Germinal center (tissue), 1 donor: Measurements from ENCODE around the gene IKZF3.
"Not testable (repeated sequence)": the region's sequence is repeated elsewhere in the genome, so short reads cannot be mapped to it uniquely, and the experiment has no call there.

ENCODE experiments used
- DNase-seq: peaks from one replicate; pipeline ENCODE4 v3.0.0; 2012; ENCODE audit warnings: mixed read lengths, low spot score

IKZF3 gene

DNA sequence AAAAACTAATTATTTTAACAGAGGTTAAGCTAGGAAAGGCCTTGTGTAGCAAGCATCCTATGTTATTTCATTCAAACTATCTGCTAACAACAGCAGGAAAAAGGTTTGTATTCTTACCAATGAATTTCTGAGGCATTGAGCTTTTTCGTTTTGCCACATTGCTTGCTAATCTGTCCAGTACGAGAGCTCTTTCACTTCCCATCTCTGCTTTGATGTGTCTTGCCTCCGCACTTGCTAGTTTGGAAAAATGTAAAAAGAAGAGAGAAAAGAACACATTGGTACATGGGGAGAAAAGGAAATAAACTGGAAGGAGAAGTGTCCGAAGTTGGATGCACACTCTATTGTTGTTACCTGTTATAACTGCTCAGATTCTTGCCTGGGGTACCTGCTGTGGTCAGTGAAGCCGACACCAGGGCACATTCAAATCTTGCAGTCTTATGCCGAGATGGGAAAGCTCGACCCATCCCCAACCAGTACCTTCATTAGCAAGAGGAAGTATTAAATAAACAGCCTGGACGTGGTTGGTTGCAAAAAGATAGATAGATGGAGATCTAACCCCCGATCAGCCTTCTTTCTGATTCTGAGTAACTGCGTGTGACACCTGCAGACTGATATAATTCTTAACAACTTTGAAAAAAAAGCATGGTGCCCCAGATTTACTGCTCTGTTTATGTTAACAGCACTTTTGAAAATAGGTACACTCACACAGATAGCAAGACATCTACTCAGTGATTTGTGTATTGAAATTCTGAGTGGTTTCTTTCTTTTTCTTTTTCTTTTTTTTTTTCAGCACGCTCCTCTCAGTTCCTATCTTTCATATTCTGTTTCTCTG lies 86.4 kb downstream of the IKZF3 start:
- DNase-seq = no peak

DNA sequence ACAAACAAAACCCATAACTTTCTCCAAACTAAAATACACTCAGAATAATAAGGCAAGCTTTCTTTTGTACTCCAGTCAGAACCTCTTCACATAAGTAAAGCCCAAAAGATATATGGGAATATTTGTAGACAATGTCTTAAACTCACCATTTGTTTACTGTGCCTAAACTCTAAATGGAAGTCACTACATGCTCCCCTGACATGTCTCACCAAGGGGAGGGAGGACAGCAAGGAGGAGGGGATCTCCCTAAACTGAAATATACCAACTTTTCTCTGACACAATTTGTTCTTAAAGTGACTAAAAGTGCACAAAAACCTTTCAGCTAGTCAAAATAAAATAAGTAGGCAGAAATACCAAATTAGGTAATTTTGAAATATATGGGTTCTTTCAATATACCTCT lies 87.9 kb downstream of the IKZF3 start:
- DNase-seq = no peak

DNA sequence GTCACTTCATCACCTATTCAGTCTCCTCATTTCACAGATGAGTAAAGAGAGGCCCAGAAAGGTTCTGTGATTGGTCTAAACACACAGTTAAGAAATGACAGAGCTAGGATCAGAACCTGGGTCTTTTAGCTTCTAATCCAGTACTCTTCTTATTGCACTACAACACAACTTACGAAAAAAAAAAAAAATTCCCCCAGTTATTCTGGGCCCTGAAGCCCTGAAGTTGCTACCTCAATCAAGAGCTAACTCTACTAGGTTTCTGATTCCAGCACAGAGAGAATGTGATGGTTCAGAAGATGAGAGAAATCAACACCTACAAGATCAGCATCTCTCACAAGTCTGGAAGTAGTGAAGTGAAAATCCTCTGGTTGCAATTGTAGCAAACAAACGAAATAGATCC lies 89.1 kb downstream of the IKZF3 start:
- no peak for DNase-seq

DNA sequence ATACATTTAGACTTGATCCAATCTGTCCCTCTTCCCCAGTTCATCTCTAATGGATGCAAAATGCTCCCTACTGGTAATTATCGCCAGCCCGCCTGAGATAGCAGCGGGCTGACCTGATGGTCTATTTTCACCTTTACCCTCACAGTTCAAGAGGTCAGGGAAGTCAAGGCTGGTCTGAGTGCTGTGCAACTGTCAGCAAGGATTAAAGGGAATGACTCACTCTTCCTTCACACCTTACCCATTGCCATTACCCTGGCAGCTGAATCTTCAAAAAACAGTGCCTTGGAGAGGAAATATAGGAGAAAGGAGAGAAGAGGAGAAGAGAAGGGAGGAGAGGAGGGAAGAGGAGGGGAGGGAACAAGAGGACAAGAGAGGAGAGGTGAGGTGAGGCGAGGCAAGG lies 90.1 kb downstream of the IKZF3 start:
- DNase-seq = no peak

DNA sequence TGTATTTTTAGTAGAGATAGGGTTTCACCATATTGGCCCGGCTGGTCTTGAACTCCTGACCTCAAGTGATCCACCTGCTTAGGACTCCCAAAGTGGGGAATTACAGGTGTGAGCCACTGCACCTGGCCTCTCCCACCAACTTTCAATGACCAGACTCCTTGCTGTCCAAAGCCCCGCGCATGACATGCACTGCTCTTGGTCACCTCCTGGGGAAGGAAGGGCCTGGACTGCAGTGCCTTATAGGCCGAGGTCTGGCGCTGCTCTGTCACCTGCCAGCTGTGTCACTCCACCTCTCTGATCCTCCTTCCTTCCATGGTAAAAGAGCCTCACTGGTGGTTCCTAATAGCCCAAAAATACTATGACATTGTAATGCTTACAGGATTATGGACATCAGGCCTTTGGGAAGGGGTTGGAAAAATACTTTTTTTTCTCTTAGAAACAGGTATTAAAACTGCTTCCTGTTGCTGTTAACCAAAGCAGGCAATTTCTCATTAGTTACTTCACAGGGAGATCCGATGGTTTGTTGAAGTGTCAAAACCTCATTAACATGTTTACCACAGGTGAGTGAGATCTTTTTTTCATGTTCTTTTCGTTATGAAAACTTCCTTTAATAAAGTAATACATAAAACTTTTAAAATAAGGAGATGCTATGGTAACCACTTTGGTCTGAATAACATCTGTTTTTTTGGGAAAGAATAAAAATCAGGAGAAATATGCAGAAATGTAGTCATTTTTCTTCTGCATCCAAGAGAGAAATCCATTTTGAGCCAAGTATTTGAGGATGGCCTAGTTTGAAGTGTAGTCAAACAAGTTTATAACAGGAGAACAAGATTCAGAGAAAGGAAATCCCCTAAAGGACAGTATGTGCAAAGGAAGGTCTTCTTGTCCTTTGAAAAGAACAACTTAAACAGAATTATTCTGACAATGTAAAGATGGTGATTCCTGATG lies 90.9 kb downstream of the IKZF3 start:
- DNase-seq = no peak

DNA sequence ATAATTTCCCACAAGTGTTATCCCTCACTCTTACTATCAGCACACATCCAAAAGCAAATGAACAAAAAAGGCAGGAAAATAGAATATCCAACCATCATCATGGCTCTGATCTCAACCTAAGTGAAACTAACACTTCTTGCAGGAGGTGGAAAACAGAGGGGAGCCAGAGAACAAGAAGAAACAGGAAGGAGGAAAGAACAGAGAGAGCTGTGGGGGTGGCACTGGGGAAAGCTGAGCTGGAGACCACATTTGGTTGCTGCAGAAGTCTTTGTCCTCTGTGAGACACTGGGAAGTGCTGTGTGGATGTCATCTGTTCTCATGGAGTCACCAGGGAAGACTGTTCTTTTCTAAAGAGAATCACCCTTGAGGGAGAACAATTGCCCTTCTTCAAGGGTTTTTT lies 91.7 kb downstream of the IKZF3 start:
- DNase-seq = no peak

DNA sequence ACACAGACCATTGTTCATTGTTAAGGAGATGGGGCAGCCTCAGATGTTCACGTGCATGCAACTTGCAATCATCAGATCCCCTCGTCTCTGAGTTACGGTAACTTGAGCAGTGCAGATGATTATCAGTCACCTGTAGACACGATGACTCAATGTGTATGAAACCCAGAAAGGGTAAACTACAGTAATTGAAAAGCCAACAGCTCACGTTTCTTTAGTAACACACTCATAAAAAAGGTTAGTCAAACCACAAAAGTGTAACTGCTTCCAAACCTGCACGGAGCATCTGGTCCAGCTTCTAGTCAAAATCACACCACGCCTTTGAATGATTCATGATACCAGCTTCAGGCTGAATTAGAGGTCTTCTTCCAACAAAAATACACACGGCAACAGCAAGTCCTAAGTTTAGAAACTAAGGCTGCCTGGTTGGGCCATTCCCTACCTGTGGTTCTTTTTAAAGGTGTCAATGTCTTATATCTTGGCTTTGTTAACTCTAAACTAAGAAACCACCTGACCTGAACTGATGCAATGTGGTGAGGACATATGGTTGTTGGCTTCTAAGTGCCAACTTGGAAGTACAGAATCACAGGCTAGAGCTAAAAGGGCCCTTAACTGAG lies 94.0 kb downstream of the IKZF3 start:
- DNase-seq = no peak

DNA sequence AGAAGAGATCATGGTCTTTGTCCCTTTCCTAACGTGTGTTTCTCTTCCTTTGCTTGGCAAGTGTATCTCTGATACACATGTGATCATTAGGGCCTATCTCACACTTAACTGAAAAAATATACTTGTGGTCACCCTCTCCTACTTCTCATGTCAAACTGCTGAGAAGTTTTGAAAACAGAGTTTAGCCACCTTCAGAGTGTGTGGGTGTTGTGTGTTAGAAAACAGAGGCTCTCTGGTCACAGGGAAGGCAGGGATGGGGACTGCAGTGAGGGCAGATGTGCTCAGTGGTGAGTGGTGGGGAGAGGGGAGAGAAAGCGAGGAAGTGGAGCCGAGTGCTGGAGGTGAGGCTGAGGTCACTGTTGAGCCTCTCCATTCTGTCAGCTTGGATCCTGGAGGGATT lies 97.0 kb downstream of the IKZF3 start:
- DNase-seq = no peak

DNA sequence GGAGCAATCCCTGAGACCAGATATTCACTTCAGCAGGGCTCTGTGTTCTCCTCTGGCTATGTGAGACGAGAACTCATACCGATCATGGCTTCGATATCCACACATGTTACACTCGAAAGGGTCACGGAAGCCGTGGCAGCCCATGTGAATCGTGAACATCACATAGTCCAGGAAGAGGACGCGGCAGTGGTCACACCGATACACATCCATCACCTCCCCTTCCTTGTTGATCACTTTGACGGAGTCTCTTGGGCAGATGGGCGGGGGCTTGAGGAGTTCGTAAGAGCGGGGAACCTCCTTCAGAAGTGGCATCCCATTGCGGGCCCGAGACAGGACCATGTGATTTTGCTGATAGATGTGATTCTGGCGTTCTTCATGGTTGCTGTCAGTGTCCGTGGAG lies 98.3 kb downstream of the IKZF3 start:
- no peak for DNase-seq

DNA sequence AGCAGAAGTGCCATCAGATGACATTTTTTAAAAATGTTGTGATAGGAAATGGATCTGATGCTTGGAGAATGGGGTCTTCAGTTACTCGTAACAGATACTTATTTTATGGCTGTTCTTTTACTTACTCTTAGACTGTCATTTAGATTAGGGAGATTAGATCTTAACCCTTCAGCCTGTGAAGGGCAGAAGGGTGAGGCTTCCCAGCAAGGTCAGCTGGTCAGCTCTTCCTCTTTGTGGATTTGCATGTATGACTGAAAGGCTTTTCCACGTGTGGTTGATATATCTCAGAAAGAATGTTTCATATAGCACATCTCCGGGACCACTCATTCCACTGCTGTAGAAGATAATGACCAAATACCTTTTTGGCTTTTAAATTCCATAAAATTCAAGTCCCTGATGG lies 98.9 kb downstream of the IKZF3 start:
- no peak for DNase-seq

DNA sequence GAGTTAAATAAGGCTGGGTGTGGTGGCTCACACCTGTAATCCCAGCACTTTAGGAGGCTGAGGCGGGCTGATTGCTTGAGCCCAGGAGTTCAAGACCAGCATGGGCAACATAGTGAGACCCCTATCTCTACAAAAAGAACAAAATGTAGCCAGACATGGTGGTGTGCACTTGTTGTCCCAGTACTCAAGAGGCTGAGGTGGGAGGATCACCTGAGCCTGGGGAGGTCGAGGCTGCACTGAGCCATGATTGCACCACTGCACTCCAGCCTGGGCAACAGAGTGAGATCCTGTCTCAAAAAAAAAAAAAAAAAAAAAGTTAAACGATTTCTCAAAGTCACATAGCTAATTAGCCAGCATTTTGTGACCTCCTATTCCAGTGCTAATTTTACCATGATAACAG lies 99.9 kb downstream of the IKZF3 start:
- not testable (repeated sequence) for DNase-seq

DNA sequence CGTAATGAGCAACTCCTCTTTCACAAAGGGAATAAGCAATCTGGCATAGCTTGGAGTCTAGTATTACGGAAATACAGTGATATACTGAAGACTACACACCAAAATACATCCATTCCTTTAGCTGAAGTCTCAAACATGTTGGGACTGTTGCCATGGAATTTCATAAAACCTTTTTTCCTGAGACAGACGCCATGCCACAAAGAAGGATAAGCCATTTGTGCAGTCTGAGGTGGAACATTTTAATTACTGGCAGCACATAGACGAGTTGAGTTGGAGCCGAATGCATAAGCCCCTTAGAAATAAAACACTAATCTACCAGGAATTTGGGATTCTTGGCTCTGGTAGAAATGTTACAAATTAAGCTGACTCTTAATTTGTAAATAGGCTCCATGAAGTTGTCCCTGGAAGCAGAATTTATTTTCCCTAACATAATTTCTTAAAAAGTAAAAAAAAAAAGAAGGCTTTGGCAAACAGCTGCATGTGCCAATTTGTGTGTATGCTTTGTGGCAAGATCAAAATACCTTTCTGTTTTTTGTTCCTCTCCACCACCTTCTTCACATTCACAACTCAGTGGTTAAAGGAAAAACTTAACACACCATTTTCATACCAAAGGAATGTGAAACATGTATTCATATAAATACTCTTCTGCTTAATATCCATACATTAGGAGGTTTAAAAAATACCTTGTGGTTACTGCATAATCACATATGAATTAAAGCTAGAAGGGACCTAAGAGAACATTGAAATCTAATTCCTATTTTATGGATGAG lies 100.9 kb downstream of the IKZF3 start:
- DNase-seq = no peak

DNA sequence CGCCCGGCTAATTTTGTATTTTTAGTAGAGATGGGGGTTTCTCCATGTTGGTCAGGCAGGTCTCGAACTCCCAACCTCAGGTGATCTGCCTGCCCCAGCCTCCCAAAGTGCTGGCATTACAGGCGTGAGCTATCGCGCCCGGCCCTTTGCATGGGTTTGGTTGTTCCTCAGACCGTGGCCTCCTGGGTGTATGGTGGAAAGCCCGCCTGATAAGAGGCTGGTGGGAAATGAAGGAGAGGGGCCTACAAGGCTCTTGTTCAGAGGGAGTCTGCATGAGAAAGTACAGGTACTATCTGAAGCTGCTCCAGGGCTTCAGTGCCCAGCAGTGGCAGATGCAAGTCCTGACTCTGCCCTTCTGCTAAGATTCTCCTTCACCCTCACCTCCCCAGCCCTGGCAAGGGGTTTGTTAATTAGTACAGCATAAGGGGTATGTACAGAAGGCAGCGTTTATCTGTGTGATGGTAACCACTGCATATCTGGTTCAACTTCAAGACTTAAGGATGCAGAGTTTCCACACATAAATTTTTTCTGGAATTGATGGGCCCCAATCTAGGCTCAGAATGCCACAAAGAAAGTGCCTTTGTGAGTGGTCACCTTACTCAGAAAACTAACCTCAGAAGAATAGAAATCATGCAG lies 102.1 kb downstream of the IKZF3 start:
- no peak for DNase-seq

DNA sequence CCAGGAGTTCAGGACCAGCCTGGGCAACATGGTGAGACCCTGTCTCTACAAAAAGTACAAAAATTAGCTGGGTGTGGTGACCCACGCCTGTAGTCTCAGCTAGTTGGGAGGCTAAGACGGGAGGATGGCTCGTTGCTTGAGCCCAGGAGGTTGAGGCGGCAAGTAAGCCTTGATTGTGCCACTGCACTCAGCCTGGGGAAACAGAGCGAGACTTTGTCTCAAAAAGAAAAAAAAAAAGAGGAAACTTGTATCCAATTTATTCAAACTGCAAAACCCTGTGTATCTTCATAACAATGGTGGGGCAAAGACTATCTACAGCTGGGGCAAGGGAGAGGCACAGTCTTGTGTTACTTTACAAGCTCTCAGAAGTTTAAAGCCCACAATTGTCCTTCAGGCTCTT lies 104.9 kb downstream of the IKZF3 start:
- no peak for DNase-seq

DNA sequence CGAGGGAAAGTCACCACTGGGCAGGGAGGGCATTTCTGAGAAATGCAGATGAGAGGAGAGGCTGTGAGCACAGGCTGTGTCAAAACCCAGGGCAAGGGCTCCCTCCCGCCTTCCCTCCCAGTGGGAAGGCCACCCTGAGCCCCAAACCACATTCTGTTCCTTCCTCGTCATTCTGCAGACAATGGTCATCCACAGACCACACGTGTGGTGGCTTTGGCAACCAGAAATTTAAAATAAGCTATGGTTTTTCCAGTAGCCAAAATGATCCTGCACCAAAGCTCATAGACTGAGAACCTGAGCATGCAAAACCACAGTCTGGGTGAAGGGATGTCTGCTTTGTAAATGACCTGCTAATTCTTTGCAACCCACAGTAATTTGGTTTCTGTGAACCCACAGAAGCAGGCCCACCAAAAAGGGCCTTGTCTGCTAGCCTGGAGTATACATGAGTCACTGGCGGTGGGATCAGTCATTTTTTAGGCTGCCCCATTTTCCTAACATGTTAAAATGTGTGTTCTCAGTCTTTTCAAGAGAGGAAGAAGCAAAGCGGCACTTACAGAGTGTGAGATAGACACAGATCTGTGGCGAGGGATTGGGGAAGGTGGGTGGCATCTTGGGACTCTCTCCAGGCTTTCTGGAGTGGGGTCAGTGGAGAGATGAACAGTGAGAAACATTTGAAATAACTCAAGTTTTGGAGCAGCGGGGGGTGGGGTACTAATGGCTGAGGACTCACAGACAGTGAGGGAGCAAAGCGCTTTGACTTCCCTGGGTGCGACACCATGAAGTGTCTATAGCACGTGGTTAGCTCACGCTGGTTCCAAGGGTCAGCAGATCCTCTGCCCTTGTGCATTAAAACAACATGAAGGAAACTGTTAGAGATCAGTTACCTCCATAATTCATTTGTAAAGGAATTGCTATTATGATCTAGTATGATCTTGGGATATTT lies 105.9 kb downstream of the IKZF3 start:
- no peak for DNase-seq

DNA sequence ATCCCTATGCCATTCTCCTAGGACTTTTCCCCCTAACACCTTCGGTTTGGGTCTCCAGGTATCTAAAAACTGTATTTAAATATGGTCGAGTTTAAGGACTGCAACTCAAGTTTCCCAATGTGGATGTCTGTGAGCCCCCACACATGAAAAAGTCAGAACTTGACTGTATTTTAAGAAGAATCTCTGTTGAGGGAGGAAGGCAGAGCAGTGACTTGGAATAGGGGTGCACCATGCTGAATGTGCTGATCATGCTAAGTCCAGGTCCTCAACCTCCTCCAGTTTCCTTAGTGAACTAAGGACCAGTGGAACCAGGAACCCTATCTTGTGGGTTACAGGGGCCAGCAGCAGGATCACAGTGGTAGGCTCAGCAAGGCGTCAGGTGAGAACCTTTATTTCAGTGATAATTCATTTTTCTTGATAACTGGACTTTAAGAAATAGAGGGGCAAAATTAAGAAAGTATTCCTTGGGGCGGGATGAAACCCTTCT lies 106.9 kb downstream of the IKZF3 start:
- DNase-seq = no peak

DNA sequence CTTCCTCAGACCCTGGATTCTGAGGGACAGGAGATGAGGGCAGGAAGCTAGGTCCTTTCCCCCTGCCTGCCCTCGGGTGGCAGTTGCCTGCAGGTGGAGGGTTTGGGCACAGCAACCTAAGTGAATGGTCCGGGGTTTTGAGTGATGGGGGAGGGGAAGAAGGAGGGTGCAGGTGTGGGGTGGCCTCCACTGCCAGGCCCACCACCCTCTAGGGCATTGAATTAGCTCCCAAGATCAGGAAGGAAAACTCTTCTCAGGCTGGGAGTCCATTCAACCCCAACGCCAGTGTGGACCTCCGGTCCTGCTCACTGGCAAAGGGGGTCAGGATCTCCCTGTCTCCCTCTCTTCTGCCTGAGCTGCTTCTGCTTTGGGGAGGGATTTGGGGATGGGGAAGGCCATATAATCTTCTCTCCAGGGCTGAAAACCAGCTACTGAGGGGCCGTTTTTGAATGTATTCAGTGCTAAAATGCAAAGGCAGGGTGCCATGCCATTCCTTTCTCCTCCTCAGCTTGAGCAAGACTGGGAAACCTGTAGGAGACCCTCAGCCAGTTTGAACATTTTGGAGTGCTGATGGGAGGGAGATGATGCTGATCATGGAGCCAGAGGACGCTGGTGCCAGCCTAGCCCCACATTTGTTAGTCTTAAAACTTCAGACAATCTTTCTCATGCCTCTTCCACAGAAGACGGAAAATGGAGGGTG lies 107.6 kb downstream of the IKZF3 start:
- DNase-seq = no peak

DNA sequence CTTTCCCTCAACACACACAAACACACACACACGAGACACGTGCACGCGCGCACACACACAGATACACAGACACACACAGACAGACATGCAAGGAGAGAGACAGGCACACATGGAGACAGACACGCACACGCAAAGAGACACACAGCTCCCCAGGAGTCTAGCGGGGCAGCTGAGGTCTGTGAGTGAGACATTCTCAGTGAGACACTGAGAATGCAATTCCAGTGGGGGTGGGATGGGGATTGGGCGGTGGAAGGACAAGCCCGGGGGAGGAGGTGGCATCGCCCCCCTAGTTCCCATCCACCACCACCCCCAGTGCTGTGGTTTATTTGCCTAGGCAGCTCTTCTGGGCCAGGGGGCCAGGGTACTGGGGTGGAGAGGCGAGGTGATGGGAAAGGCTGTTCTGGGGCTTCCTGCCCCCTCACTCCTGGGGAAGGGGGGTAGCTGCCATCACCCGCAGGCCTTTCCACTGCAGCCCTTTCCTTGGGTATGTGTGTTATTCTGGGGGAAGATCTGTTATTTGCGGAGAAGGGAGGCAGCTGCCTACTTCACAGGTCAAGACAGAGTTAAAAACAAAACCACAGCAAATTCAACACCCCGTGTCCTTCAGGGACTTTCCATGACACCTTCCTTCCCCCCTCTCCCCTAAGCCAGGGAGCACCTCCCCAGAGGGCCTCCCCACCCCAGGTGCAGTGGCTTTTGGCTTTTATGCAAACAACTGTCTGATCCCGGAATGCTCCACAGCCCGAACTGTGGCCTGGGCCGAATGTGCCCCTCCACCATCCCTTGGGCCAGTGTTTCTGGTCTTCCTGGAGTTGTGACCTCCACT lies 108.3 kb downstream of the IKZF3 start:
- peak; percentile 85 for DNase-seq
